ENCODE data around the gene FBRSL1.

Gene FBRSL1

DNA sequence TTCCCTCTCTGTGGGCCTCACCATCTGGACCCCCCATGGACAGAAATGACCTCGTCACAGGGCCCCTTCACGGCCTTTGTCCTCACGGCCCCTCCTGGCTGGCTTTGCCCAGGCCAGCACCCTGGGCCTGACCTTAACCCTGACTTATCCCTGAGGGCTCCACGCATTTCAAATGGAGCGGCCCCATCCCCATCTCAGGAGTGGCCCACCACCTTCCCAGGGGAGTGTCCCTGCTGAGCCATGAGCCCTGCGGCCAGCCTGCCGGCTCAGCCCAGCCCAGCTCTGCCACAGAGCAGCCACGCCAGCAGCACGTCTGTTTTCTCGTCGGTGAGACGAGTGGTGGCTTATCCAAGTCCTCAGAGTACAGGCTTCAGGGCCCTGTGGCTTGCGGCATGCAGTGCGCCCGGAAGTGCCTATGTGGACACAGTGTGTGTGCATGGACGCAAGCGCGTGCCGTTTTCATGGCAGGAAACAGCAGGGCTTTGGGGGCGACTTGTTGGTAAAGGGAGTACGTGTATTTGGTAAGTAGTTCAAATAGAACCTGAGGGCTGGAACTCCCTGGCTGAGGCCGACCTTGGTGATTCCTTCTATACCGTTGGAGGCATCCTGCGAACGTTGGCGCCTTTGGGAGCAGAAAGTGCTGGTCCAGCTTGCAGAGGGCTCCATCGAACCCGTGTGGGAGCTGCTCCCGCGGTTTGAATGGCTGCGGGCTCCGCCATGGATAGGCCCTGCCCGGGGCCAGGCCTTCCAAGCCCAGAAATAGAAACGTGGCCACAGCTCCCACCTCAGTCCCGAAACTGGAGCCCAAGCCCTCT is 68.3 kb downstream of the FBRSL1 start:
- DNase-seq (ENCODE audit: low read depth), result no peak
- TF ChIP-seq, protein P1, sequence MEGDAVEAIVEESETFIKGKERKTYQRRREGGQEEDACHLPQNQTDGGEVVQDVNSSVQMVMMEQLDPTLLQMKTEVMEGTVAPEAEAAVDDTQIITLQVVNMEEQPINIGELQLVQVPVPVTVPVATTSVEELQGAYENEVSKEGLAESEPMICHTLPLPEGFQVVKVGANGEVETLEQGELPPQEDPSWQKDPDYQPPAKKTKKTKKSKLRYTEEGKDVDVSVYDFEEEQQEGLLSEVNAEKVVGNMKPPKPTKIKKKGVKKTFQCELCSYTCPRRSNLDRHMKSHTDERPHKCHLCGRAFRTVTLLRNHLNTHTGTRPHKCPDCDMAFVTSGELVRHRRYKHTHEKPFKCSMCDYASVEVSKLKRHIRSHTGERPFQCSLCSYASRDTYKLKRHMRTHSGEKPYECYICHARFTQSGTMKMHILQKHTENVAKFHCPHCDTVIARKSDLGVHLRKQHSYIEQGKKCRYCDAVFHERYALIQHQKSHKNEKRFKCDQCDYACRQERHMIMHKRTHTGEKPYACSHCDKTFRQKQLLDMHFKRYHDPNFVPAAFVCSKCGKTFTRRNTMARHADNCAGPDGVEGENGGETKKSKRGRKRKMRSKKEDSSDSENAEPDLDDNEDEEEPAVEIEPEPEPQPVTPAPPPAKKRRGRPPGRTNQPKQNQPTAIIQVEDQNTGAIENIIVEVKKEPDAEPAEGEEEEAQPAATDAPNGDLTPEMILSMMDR (IDR thresholded peaks at IDR 0.05; ENCODE audit: control insufficient read depth, insufficient read depth, low read depth, low read length, missing control alignments), result no peak
- no peak overlapping the region for H3K4me3 ChIP-seq (ENCODE audit: control insufficient read depth, low read depth, low read length)

DNA sequence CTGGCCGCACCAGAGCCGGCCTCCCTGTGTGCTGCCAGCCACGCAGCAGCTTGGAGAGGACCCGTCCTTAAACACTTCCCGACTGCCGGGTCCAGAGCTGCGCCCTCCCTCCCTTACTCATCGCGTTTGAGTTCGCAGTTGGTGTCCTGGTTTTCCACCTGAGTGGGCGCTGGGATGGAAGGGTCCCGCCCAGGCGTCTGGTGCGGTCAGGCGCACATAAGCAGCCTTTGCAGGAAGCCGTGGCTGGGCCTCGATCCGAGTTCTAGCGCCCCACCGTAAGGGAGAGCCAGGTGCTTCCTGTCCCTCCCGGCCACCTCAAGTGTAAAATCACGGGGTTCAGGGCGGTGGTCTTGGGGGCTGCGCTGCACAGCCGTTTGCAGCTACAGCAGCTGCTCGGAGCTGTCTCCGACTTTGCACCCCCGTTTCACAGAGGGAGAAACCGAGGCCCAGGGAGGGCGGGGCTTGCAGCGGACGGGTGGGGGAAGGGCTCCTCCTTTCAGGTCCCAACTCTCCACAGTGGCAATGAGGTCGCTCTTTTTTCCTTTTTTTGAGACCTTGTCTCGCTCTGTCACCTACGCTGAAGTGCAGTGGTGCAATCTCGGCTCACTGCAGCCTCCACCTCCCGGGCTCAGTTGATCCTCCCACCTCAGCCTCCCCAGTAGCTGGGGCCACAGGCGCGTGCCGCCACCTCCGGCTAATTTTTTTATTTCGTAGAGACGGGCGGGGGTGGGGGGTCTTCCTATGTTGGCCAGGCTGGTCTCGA is 69.1 kb downstream of the FBRSL1 start:
- TF ChIP-seq, protein P1 (IDR thresholded peaks at IDR 0.05; ENCODE audit: control insufficient read depth, insufficient read depth, low read depth, low read length, missing control alignments), result no peak
- H3K4me3 ChIP-seq (ENCODE audit: control insufficient read depth, low read depth, low read length), result peak overlapping the region; percentile 48
- no peak for DNase-seq (ENCODE audit: low read depth)

DNA sequence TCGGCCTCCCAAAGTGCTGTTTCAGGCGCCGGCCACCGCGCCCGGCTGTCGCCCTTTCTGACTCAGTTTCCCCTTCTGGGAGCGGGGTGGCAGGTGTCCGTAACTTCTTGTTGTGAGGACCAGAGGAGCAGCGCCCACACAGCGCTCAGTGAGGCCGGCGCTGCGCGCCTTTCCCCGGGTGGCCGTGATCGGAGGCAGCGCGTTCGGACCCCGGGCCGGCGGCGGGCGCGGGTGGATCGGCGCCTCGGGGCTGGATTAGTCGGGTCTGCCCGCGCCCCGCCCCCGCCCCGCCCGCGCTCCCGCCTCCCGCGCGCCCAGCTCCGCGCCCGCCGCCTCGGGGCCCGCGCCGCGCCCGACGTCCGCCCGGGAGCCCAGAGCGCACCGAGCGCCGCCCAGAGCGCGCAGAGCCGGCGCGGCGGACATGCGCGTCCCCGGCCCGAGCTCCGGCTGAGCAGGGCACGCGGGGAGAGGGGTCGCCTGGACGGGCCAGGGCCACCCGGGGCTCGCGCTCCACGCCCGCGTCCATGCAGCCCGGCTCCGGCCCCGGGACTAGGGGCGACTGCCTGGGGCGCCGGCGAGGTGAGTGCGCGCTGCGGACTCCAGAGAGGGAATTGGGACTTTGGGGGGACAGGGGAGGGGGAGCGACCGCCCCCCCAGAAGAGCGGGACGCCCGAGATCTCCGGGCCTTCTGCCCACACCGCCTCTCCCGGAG is 69.9 kb downstream of the FBRSL1 start:
- TF ChIP-seq, protein P1 (IDR thresholded peaks at IDR 0.05; ENCODE audit: control insufficient read depth, insufficient read depth, low read depth, low read length, missing control alignments), result no peak
- peak overlapping the region; percentile 49 for H3K4me3 ChIP-seq (ENCODE audit: control insufficient read depth, low read depth, low read length)
- DNase-seq (ENCODE audit: low read depth), result no peak

DNA sequence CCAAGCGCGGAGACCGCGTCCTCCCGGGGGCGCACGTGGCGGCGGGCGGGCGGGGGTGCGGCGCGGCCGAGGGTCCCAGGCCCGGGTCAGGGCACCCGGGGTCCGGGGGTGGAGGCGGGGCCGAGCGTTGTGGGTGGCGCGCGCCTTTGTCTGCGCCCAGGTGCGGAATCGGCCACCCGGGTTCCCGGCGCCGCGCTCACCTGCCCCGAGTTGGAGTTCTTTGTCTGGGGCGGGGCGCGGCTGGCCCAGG is 70.3 kb downstream of the FBRSL1 start:
- no peak for DNase-seq (ENCODE audit: low read depth)
- H3K4me3 ChIP-seq (ENCODE audit: control insufficient read depth, low read depth, low read length), result peak overlapping the region; percentile 49
- TF ChIP-seq, protein P1 (IDR thresholded peaks at IDR 0.05; ENCODE audit: control insufficient read depth, insufficient read depth, low read depth, low read length, missing control alignments), result no peak

DNA sequence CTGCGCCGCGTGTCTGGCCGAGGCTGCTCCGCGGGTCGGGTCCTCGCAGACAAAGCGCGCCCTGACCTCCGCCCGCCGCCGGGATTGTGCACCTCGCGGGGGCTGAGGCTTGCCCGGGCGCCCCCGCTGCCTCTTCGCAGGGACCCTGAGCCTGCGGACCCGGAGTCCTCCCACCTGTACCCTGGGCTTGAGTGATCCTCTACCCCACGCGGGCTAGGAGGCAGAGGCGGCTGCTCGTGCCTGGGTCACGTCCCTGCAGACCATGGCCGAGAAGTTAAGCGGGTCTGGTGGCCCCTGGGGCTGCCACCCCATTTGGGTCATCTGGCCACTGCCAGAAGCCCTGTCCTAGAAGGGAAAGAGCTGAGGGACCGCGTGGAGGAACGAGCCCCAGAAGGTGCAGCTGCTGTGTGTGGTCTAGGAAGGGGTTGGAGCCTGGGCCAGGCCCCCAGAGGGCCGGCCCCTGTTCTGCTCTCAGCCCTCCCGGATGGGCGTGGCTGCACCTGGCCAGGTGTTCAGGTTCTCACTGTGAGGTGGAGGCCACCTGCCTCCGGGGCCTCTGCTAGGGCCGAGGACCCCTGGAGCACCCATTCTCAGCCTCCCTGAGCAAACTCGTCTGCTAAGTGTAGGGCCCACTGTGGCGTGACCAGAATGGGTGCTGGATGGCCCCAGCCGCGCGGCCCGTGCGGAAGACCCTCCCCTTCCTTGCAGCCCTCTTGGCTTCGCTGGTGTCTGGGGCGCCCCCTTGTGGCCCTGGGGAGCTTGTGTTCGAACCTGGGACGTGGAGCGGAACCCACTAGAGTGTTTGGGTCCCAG is 70.9 kb downstream of the FBRSL1 start:
- DNase-seq (ENCODE audit: low read depth), result no peak
- TF ChIP-seq, protein P1 (IDR thresholded peaks at IDR 0.05; ENCODE audit: control insufficient read depth, insufficient read depth, low read depth, low read length, missing control alignments), result peak; percentile 72
- H3K4me3 ChIP-seq (ENCODE audit: control insufficient read depth, low read depth, low read length), result peak overlapping the region; percentile 49
